Omental fat pad (tissue), 4 donors: Measurements from ENCODE around the gene COA1. TPM values are rescaled to one million over a fixed set of nuclear protein-coding genes. Genes with fewer than 3 reads are reported as not detected.

Source experiments
- ATAC-seq: fragments of 150-250 bp; one replicate; pipeline ENCODE4 v1.9.1; 2016; ENCODE audit warnings: mild to moderate bottlenecking, moderate library complexity; ENCODE audit not compliant: low FRiP score
- DNase-seq: peaks from one replicate; pipeline ENCODE4 v3.0.0-alpha.2; 2019; ENCODE audit warnings: low spot score
- CTCF ChIP-seq, 3 donors: fragments of 450-650 bp; IDR thresholded peaks; one replicate each; pipeline ENCODE4 v1.5.1; 2016 to 2017; ENCODE audit warnings: antibody characterized with exemption in 3 of 3, mild to moderate bottlenecking in 3 of 3, moderate library complexity in 2 of 3
- total RNA-seq, 4 donors: library from RNA; depleted of rRNA; stranded (reverse); fragments of >200 nt; gene quantifications; one replicate each; pipeline ENCODE4 v1.1.0, GENCODE V29; 2016

The COA1 gene
- total RNA-seq, 4 donors from 2014 or later = 34.5 to 57.4 (median 44.3) TPM

- DNase-seq (no peak), ATAC-seq (no peak)
- TF ChIP-seq CTCF (IDR thresholded peaks at IDR 0.05) = no peak
Measured at GRCh38 chr7:43626695-43627094, 102.6 kb downstream of the COA1 start.

GRCh38 chr7:43625980-43626379 lies 103.3 kb downstream of the COA1 start:
- no peak for DNase-seq
- TF ChIP-seq CTCF (IDR thresholded peaks at IDR 0.05) = no peak
- no peak for ATAC-seq

- ATAC-seq (no peak), DNase-seq (no peak)
- no peak for TF ChIP-seq CTCF (IDR thresholded peaks at IDR 0.05)
Measured at GRCh38 chr7:43625453-43625852, 103.9 kb downstream of the COA1 start.

- ATAC-seq = no peak
- no peak for DNase-seq
- TF ChIP-seq CTCF (IDR thresholded peaks at IDR 0.05) = no peak
Measured at GRCh38 chr7:43624156-43624555, 105.2 kb downstream of the COA1 start.

- no peak for ATAC-seq
- no peak for TF ChIP-seq CTCF (IDR thresholded peaks at IDR 0.05)
- no peak for DNase-seq
Measured at GRCh38 chr7:43621729-43622448, 107.4 kb downstream of the COA1 start.

GRCh38 chr7:43619213-43620012 lies 109.9 kb downstream of the COA1 start:
- TF ChIP-seq CTCF (IDR thresholded peaks at IDR 0.05) = no peak
- no peak for ATAC-seq
- no peak for DNase-seq
